Activated CD4-positive, alpha-beta T cell treated with anti-CD3 and anti-CD28 coated beads, Interleukin-10, Interleukin-2, amounts not matched to agents 100 ng/mL and 50 ng/mL, durations not matched to agents 16 hours and 8 hours (primary cell): ENCODE results near the gene NPTN.
A peak's percentile ranks its signal among the peaks of the same experiment; 100 is the strongest.
"Not testable (repeated sequence)": the region's sequence is repeated elsewhere in the genome, so short reads cannot be mapped to it uniquely, and the experiment has no call there.

Experiments used
- DNase-seq: peaks from one replicate; pipeline ENCODE4 v3.0.0-alpha.2; 2020

The NPTN gene

DNA sequence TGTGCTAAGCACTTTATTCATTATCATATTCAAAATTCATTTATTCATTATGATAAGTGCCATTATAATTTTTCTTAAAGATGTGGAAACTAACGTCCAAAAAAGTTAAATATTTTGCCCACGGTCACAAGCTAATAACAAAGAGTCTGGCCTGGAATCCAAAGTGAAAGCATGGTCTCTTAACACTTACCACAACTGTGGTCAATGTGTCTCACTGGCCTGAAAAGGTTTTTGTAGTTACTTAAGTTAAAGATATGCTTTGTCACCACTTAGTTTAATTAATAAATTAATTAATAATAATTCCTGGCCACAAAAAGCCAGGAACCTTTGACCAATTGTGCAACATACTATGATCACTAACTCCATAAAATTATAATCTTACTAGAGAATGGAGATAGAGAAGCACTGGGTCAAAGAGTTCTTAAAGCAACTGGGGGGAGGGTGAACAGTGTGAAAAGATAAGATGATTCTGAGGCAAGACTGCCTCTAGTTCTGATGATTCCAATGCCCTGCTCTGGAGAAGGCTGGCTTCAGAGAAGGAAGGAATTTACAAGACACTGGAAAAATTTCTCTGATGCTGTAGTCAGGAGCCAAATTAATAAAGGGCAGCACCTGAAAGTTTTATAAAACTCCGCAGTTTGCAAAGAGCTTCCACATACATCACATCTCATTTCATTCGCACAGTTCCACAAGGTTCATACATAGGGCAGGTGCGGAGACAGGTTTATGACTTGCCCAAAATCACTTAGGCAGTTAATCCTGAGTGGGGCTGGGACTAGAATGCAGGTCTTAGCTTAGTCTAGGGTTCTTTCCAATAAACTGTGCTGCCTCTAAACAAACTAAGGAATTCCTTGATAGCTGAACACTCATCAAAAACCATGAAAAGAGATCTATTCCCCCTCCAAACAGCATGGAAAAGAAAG lies 32.5 kb downstream of the NPTN start:
- DNase-seq, result no peak

DNA sequence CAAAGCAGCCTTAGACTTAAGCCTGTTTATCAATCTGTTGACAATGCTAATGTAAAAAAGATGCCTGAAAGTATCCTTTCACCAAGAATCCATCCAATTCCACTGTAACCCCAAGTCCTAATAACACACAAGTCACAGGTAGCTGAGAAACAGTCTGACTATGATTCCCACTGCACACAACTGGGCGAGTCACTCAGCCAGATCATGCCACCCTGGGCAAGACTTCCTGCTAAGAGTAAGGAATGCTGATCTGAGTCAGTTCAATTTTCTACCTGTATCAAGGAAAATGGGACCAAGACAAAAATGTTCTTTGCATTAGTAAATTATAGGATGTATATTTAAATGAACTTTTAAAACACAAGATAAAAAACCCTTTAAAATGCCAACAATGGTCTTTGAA lies 33.3 kb downstream of the NPTN start:
- DNase-seq, result no peak

DNA sequence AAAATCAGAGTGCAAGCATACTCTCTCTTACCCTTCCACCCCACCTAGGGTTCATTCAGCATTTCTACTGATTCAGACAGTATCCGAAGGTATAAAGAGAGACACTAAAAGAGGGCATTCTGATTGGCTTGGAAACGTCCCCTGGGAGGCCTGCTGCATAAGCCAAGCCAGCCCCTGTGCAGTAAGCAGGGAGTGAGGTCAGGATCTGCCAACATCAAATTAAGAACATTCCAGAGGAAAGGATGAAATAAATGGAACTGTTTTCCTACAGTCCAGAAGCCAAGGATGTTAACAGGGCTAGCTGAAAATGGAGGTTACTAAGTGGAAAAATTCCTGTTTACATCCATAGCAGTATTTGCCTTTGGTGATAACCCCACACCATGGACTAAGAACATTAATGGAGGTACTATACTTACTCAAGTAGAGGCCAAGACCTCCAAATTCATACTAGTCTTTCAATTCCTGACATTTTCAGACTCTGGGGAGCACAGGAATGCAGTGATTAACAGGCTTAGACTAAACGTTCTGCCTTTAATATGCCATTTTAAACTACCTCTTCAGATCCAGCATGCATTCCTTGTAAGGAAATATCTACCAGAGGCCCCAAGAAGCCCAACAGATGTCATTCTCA lies 34.5 kb downstream of the NPTN start:
- DNase-seq, result no peak

GRCh38 chr15:73597036-73597638 lies 36.1 kb downstream of the NPTN start:
- no peak for DNase-seq

- DNase-seq, result no peak
These were observed 37.0 kb downstream of the NPTN start for GRCh38 chr15:73596174-73596573.

GRCh38 chr15:73594109-73594508 lies 39.1 kb downstream of the NPTN start:
- no peak for DNase-seq

DNA sequence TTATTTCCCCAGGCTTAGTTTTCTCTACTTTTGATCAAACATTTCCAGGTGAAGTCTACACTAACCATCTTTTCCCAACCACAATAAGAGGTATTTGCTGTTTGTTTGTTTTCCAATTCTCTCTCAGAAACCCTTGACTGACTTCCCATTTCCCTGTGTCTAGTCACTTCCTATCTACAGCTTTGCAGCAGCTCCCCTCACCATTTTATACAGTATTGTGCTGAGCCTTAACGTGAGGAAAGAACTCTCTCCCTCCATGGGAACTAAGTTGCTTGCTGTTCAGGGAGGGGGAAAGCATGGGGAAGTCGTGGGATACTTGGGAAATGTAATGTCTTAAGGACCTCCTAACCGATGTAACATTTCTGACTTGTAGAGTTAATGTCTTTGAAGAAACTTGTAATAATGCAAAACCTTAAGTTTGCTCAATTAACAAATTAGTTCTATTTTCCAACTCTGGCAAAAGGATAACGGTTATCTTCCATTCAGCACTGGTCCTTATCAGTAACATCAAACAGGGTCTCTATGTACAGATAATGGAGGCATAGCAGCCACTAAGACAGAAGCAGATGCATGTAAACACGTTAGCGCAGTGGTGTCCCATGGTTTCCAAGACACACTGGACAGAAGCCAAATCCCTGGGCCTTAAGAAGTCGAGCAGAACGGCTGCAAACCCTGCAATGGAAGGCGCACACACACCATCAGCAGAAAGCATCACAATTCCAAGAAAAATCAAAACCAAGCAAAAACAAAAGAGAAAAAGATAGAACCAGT lies 39.7 kb downstream of the NPTN start:
- no peak for DNase-seq

DNA sequence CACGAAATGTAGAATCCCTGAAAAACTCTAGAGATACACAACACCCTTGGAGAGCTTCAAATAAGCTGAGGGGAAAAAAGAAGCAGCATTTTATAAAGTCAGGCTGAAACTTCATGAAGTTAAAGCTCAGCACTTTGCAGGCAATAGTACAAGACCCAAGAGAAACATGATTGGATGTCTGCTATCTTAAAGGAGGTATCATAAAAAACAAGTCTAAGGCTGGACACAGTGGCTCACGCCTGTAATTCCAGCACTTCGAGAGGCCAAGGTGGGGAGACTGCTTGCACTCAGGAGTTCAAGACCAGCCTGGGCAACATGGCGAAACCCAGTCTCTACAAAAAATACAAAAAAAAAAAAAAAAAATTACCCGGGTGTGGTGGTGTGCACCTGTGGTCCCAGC lies 42.9 kb downstream of the NPTN start:
- no peak for DNase-seq

DNA sequence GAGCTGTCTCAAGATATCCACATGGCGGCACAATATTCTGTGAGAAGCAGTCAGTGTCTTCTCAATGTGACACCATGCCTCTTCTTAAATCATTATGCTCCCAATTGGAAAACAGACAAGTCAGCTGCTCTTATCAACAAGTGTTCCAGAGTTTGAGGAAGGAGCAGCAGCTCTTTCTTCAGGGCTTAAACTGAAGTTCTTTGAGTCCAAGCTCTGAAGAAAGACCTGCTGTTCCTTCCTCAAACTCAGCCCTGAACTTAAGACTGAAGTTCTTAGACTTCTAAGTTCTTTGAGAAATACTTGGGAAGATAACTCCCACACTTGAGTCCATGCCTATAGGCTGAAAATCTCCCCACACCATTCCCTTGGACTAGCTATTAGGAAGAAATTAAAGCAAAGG lies 43.4 kb downstream of the NPTN start:
- DNase-seq, result no peak

DNA sequence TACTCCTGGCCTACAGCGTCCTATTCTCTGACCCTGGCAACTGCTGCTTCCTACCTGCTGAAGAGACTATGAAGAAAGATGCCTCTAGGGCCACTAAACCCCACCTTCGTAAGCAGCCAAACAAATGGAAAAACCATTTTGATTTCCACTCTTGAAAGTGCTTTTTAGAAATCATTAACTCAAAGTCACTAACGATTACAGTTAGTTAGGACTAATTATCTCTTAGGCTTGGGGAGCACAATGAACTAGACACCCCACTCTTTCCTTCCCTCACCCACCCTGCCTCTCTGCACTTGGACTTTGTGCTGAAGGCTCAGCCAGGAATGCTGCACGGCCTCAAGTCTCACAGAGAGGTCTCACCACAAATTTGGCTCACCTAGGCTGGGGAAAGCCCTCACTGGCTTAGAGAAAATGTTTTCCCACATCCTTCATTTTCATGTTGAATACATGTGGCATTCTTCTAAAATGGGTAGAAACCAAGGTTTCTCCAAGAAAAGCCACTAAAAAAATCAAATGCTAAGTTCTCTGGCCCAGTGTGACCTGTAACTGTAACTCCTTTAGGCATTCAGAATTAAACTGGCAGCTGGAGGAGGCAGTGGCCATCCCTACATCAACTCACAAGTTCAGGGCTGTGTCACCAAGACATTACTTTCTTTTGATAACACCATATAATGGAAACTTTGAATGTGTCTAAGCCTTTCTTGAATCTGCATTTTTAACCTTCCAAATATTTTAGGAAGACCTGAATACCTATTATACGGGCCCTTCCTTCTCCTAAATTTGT lies 47.1 kb downstream of the NPTN start:
- DNase-seq, result peak; percentile 25

DNA sequence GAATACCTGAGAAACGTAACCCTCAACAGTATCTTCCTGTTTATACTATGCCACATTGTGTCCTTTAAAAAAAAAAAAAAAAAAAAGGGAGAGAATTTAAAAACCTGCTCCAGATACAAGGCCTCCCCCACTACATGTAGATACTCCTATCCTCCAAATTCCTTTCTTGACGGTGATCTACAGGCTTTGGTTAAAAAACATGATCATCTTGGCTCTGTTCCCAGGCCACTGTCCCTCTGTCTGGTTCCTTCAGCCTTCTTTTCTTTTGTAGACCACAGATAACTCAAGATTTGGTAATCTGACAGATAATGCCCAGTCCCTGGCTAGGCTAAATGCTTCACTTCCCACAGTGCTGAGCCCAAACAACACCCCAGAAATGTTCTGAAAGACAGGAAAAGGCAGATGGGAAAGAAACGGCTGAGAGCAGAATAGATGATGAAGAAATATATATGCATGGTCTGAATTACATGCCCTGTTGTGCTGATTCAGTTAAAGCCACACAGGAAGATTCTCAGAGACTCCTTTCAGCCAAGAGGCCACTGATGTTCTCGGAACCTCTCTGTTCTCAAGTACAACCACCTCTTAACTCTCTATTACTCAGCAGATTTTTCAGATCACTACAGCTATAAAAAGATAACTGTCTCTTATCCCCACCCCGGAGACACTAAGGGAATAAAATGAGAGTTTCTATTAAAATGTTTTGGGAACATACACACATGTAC lies 48.3 kb downstream of the NPTN start:
- peak; percentile 52 for DNase-seq

DNA sequence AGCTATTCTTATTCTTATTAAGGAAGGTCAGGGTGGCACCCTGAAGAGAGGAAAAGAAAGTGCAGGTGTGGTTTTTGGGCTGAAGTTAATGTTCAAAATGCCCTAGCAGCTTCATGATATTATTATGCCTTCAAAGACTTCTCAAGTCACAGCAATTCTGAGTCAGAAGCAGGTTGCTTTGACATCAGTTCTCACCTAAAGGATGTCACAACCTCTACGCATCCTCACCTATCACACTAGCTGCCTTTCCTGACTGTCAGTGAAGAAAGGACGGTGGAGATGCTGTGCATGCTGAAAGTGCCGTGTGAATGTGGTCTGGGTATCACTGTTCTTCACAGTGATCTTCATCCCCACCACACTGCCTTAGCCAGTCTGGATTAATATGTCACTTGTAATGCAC lies 49.6 kb downstream of the NPTN start:
- peak; percentile 65 for DNase-seq

GRCh38 chr15:73582851-73583379 lies 50.3 kb downstream of the NPTN start:
- no peak for DNase-seq

GRCh38 chr15:73578026-73578425 lies 55.2 kb downstream of the NPTN start:
- no peak for DNase-seq

- DNase-seq, result not testable (repeated sequence)
These were observed 55.6 kb downstream of the NPTN start for GRCh38 chr15:73577593-73577992.

DNA sequence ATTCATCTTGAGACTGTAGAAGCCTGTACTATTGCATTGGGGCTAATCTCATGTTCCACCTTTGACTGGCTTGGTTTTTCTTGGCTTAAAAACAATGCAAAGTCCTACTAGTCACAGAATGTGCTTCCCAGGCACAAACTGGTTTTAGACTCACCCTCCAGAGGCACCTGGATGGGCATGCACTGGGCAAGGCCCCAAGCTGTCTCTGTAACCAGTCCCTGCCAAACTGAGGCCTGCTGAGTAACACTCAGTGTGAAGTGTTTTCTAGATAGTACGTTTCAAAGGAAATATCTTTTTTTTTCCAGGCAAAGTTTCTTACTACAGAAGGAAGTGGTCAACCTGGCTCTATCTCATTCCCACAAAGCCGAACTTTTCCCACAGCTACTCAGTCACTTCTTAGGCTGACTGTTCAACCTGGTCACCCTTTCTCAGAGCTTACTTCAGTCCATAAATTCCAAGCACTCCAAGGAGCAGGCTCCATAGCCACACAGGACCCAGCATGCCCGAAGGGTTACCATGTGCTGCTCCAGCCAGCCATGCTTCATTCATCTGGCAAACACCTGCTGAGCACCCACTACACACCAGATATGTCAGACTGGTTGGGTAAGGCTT lies 57.4 kb downstream of the NPTN start:
- peak; percentile 6 for DNase-seq

DNA sequence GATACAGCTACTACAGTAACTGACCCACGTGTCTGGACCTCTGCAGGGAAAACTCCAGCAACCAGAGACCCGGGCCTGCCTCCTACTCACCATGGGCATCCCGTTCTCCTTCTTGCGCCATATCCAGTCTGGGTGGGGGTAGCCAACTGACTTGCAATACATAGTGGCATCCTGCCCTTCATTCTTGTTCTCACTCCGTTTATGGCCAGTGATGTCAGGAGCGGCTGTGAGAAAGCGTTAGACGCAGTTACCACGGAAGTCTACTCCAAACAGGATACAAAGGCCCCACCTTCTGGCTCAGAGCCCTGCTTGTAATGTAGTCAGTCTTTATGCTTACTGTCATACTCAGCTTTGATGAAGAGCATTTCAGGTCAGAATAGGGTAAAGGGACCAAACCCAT lies 59.6 kb downstream of the NPTN start:
- DNase-seq, result no peak

DNA sequence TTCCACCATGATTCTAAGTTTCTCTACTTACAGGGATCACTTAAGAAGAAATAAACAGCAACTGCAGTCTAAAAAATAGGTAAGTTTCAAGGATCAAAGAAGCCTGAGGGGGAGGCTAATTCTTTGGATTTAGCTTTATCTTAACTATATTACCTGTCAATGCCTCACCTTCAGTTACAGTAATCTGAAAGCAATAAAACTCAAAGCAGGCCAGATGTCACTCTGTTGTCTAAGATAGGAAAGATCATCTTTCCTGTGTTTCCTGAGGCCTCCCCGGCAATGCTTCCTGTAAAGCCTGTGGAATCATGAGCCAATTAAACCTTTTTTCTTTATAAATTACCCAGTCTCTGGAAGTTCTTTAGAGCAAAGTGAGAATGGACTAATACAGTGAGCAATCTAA lies 60.2 kb downstream of the NPTN start:
- no peak for DNase-seq

DNA sequence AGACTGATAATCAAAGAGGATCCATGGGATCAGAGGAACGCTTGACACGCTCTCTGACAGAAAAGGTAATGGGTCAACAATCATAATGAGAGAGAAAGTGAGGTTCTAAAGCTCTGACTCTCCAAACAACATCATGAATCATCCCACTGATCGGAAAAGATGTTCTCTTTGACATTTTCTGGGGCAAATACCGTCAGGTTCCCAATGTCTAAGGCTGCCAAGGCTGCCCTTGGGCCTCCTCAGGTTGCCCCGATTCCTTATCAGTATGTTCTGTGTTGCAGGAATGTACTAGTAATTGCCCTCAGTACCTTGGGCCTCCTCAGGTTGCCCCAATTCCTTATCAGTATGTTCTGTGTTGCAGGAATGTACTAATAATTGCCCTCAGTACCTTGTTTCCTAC lies 60.9 kb downstream of the NPTN start:
- peak; percentile 23 for DNase-seq

DNA sequence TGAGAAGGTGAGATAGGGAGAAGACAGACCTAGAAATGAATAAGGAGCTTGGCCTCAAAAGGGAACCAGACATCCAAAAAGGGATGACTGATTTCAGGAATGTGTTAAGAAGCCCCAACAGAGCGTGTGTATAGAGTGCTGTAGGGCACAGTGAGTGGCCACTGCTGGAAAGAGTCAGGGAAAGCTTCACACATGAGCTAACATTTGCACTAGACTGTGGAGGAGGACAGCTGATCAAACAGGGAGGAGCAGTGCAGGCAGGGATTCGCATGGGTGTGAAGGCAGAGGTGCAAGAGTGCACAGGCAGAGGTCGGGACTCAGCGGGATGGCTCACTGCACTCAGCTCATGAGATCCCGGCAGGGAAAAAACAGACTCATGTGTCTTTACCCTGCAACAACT lies 61.8 kb downstream of the NPTN start:
- peak; percentile 26 for DNase-seq
